PC-9 (cell line): Measurements from ENCODE around the gene TMEM214. TPM values are rescaled to one million over a fixed set of nuclear protein-coding genes. Genes with fewer than 3 reads are reported as not detected.

ENCODE experiments used
- BruUV-seq: library from RNA; stranded (reverse); fragments of 400-500 nt; replicated peaks from 2 replicates; lab custom pipeline; 2021; lab: Mats Ljungman, UMichigan
- CTCF ChIA-PET: fragments of 300-600 bp; sonication (Branson Sonifier 250); formaldehyde crosslinking; loops from one replicate; lab custom pipeline; 2022; ENCODE audit warnings: antibody characterized with exemption; lab: Charles Lee
- POLR2A ChIA-PET: fragments of 300-600 bp; sonication (Branson Sonifier 250); formaldehyde crosslinking; loops from one replicate; lab custom pipeline; 2022; ENCODE audit warnings: antibody characterized with exemption; ENCODE audit not compliant: unreplicated experiment; lab: Charles Lee
- DNase-seq, 2 experiments: peaks; one replicate each; pipeline versions ENCODE4 v3.0.0 to v3.0.0-alpha.2; 2015 to 2022; ENCODE audit warnings: mixed read lengths in 1 of 2
- H2AFZ ChIP-seq: fragments of 200-600 bp; sonication (generic); 2 replicates; pipeline ENCODE4 v1.8.1; 2017; ENCODE audit warnings: antibody characterized with exemption
- H3F3A ChIP-seq: fragments of 200-600 bp; sonication (generic); 2 replicates; pipeline ENCODE4 v1.8.1; 2017; ENCODE audit warnings: antibody characterized with exemption, mild to moderate bottlenecking, low read depth; ENCODE audit not compliant: insufficient read depth
- H3K27ac ChIP-seq: fragments of 200-600 bp; sonication (generic); 2 replicates; pipeline ENCODE4 v1.6.1; 2016; ENCODE audit warnings: mixed run types
- H3K27me3 ChIP-seq: fragments of 200-600 bp; sonication (generic); 2 replicates; pipeline ENCODE4 v1.6.1; 2016; ENCODE audit warnings: low read depth, mixed run types; ENCODE audit not compliant: insufficient read depth
- H3K36me3 ChIP-seq: fragments of 200-600 bp; sonication (generic); 2 replicates; pipeline ENCODE4 v1.6.1; 2016; ENCODE audit warnings: low read depth, mixed run types
- H3K4me1 ChIP-seq: fragments of 200-600 bp; sonication (generic); replicated peaks from 2 replicates; pipeline ENCODE4 v1.6.1; 2016; ENCODE audit warnings: mixed run types; ENCODE audit not compliant: insufficient read depth
- H3K4me2 ChIP-seq: fragments of 200-600 bp; sonication (generic); 2 replicates; pipeline ENCODE4 v1.6.1; 2017; ENCODE audit warnings: mixed run types
- H3K4me3 ChIP-seq: fragments of 200-600 bp; sonication (generic); 2 replicates; pipeline ENCODE4 v1.6.1; 2016; ENCODE audit warnings: mixed run types
- H3K79me2 ChIP-seq: fragments of 200-600 bp; sonication (generic); 2 replicates; pipeline ENCODE4 v1.6.1; 2017; ENCODE audit warnings: low read depth, mixed run types
- H3K9me2 ChIP-seq: fragments of 200-600 bp; sonication (generic); 2 replicates; pipeline ENCODE4 v1.8.1; 2017; ENCODE audit warnings: mild to moderate bottlenecking; ENCODE audit not compliant: insufficient read depth
- H3K9me3 ChIP-seq: fragments of 200-600 bp; sonication (generic); 2 replicates; pipeline ENCODE4 v1.8.1; 2016; ENCODE audit warnings: low read depth; ENCODE audit not compliant: insufficient read depth
- H4K20me1 ChIP-seq: fragments of 200-600 bp; sonication (generic); 2 replicates; pipeline ENCODE4 v1.8.1; 2017; ENCODE audit not compliant: insufficient read depth
- EZH2 ChIP-seq: fragments of 200-600 bp; sonication (generic); IDR thresholded peaks from 2 replicates; pipeline ENCODE4 v1.8.0; 2017; ENCODE audit warnings: antibody characterized with exemption, low read depth
- intact Hi-C: fragments of 100-400 bp; cut with micrococcal nuclease; formaldehyde crosslinking; loops from one replicate; pipeline ENCODE4 v1.10.0; 2022; ENCODE audit not compliant: unreplicated experiment
- total RNA-seq: library from RNA; stranded (reverse); gene quantifications from 2 replicates; pipeline ENCODE4 v1.2.3, GENCODE V29; 2021
- TF ChIP-seq, protein P1 (sequence below): fragments of 200-600 bp; sonication (generic); conservative IDR thresholded peaks from 2 replicates; pipeline ENCODE4 v1.6.1; 2017; ENCODE audit warnings: mixed run types, antibody characterized with exemption, mild to moderate bottlenecking, moderate library complexity

The TMEM214 gene
- total RNA-seq, 1 experiment from 2014 or later: 65.6 TPM

GRCh38 chr2:27000228-27000627 is 32.5 kb upstream of the TMEM214 start:
- no peak overlapping the region for H3K4me3 ChIP-seq
- TF ChIP-seq EZH2: no peak
- TF ChIP-seq, protein P1, sequence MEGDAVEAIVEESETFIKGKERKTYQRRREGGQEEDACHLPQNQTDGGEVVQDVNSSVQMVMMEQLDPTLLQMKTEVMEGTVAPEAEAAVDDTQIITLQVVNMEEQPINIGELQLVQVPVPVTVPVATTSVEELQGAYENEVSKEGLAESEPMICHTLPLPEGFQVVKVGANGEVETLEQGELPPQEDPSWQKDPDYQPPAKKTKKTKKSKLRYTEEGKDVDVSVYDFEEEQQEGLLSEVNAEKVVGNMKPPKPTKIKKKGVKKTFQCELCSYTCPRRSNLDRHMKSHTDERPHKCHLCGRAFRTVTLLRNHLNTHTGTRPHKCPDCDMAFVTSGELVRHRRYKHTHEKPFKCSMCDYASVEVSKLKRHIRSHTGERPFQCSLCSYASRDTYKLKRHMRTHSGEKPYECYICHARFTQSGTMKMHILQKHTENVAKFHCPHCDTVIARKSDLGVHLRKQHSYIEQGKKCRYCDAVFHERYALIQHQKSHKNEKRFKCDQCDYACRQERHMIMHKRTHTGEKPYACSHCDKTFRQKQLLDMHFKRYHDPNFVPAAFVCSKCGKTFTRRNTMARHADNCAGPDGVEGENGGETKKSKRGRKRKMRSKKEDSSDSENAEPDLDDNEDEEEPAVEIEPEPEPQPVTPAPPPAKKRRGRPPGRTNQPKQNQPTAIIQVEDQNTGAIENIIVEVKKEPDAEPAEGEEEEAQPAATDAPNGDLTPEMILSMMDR: no peak
- no peak overlapping the region for H3K4me2 ChIP-seq
- no peak overlapping the region for H2AFZ ChIP-seq
- H3K9me2 ChIP-seq: no peaks in the 10 kb centered on the region
- H3K4me1 ChIP-seq: 0 out of 2 replicates have a peak, but pooled peaks cover 7% of the 10 kb centered on the region
- no peaks in the 10 kb centered on the region; the same call in 1 of the 2 replicates for H3K79me2 ChIP-seq
- no peaks in the 10 kb centered on the region for H3K9me3 ChIP-seq
- no peaks in the 10 kb centered on the region for H4K20me1 ChIP-seq
- no peaks in the 10 kb centered on the region for H3F3A ChIP-seq
- DNase-seq: no peak
- H3K27me3 ChIP-seq: no peaks in the 10 kb centered on the region
- no peak overlapping the region for H3K27ac ChIP-seq
- ChIA-PET POLR2A (no interaction called here), CTCF (no interaction called here)
- BruUV-seq: no TSS peak
- intact Hi-C loops: no loop called here
- no peaks in the 10 kb centered on the region for H3K36me3 ChIP-seq

DNA sequence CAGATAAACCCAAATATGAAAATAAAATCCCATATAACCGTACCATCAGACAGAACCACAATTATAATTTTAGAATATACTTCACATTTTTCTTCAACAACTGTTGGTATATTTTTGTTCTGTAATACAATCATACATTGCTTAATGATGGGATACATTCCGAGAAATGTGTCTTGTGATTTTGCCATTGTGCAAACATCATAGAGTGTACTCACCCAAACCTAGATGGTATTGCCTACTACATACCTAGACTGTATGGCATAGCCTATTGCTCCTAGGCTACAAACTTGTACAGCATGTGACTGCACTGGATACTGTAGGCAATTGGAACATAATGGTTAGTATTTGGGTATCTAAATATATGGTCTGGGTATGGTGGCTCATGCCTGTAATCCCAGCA is 31.8 kb upstream of the TMEM214 start:
- H3K36me3 ChIP-seq: no peaks in the 10 kb centered on the region
- H3K79me2 ChIP-seq: no peaks in the 10 kb centered on the region; the same call in 1 of the 2 replicates
- H3K9me2 ChIP-seq: no peaks in the 10 kb centered on the region
- no peak overlapping the region for H3K4me3 ChIP-seq
- H2AFZ ChIP-seq: no peak overlapping the region
- no peaks in the 10 kb centered on the region for H3K27me3 ChIP-seq
- DNase-seq: no peak
- TF ChIP-seq, protein P1: no peak
- TF ChIP-seq EZH2: no peak
- BruUV-seq: no TSS peak
- 0 out of 2 replicates have a peak, but pooled peaks cover 7% of the 10 kb centered on the region for H3K4me1 ChIP-seq
- intact Hi-C loops: no loop called here
- H3F3A ChIP-seq: no peaks in the 10 kb centered on the region
- H3K27ac ChIP-seq: no peak overlapping the region
- CTCF ChIA-PET: no interaction called here
- no peak overlapping the region for H3K4me2 ChIP-seq
- POLR2A ChIA-PET: no interaction called here
- H3K9me3 ChIP-seq: no peaks in the 10 kb centered on the region
- no peaks in the 10 kb centered on the region for H4K20me1 ChIP-seq

DNA sequence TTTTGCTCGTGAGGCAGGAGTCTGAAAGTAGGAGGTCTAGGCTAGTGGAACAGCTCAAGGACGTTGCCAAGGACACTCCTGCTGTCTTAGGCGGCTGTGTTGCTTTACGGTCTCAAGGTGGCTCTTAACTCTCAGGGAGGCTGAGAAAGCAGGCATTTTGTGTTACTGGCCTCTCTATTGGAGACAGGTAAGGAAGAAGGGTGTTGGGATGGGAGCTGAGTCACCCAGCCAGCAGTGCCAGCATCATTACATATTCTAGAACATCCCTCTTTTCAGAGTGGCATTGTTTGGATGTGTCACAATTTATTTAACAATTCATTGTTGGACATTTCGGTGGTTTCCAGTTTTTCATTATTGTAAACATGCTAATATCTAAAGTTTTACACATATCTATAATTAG is 30.8 kb upstream of the TMEM214 start:
- no peaks in the 10 kb centered on the region for H3K9me3 ChIP-seq
- CTCF ChIA-PET: no interaction called here
- intact Hi-C loops: no loop called here
- no peak overlapping the region for H3K4me2 ChIP-seq
- 0 out of 2 replicates have a peak, but pooled peaks cover 7% of the 10 kb centered on the region for H3K4me1 ChIP-seq
- no peaks in the 10 kb centered on the region for H3K27me3 ChIP-seq
- no peaks in the 10 kb centered on the region for H3F3A ChIP-seq
- no peaks in the 10 kb centered on the region for H4K20me1 ChIP-seq
- H3K9me2 ChIP-seq: no peaks in the 10 kb centered on the region
- no peak overlapping the region for H3K4me3 ChIP-seq
- no peak overlapping the region for H2AFZ ChIP-seq
- POLR2A ChIA-PET: no interaction called here
- H3K79me2 ChIP-seq: no peaks in the 10 kb centered on the region; the same call in 1 of the 2 replicates
- TF ChIP-seq, protein P1: no peak
- no peak for TF ChIP-seq EZH2
- no TSS peak for BruUV-seq
- no peak for DNase-seq
- H3K27ac ChIP-seq: no peak overlapping the region
- H3K36me3 ChIP-seq: no peaks in the 10 kb centered on the region
